GM21526 (cell line): Measurements from ENCODE around the gene BICC1.

Source experiments
- ATAC-seq: cut with Tn5 transposase; IDR thresholded peaks from one replicate; pipeline ENCODE4 v1.9.1; 2021; ENCODE audit warnings: moderate library complexity; ENCODE audit not compliant: unreplicated experiment, low FRiP score

BICC1 gene

GRCh38 chr10:58806970-58807628 is 294.4 kb downstream of the BICC1 start:
- no peak for ATAC-seq

- no peak for ATAC-seq
These were observed 295.0 kb downstream of the BICC1 start for GRCh38 chr10:58807629-58808022.

- no peak for ATAC-seq
These were observed 298.1 kb downstream of the BICC1 start for GRCh38 chr10:58810751-58811150.

GRCh38 chr10:58813573-58813972 is 300.9 kb downstream of the BICC1 start:
- no peak for ATAC-seq

GRCh38 chr10:58817201-58817846 is 304.7 kb downstream of the BICC1 start:
- ATAC-seq = no peak

GRCh38 chr10:58818900-58819299 is 306.2 kb downstream of the BICC1 start:
- no peak for ATAC-seq

GRCh38 chr10:58820386-58820785 is 307.7 kb downstream of the BICC1 start:
- no peak for ATAC-seq

- ATAC-seq = no peak
These were observed 308.4 kb downstream of the BICC1 start for GRCh38 chr10:58820861-58821751.

- ATAC-seq = no peak
These were observed 309.0 kb downstream of the BICC1 start for GRCh38 chr10:58821752-58822056.

GRCh38 chr10:58823983-58824382 is 311.3 kb downstream of the BICC1 start:
- no peak for ATAC-seq

- ATAC-seq = no peak
These were observed 311.7 kb downstream of the BICC1 start for GRCh38 chr10:58824396-58824795.

- ATAC-seq = no peak
These were observed 314.0 kb downstream of the BICC1 start for GRCh38 chr10:58826694-58827093.

GRCh38 chr10:58827381-58827780 is 314.7 kb downstream of the BICC1 start:
- ATAC-seq = no peak

- no peak for ATAC-seq
These were observed 317.2 kb downstream of the BICC1 start for GRCh38 chr10:58829839-58830238.

- ATAC-seq = no peak
These were observed 318.0 kb downstream of the BICC1 start for GRCh38 chr10:58830697-58831096.

GRCh38 chr10:58833771-58834561 is 321.3 kb downstream of the BICC1 start:
- ATAC-seq = no peak

GRCh38 chr10:58836176-58836700 is 323.6 kb downstream of the BICC1 start:
- ATAC-seq = no peak

- no peak for ATAC-seq
These were observed 324.4 kb downstream of the BICC1 start for GRCh38 chr10:58836991-58837575.

- no peak for ATAC-seq
These were observed 325.2 kb downstream of the BICC1 start for GRCh38 chr10:58837826-58838225.

GRCh38 chr10:58838561-58839208 is 326.0 kb downstream of the BICC1 start:
- ATAC-seq = no peak
